ENCODE measurements around the gene IL5. TPM values are rescaled to one million over a fixed set of nuclear protein-coding genes. Genes with fewer than 3 reads are reported as not detected.

Gene IL5
- total and polyA plus RNA-seq, 2 of the 13 experiments (the other 11 are each of a cell fraction or from before 2014, with no cell fraction given) = not detected

- Histone ChIP-seq H3K9ac (ENCODE audit: insufficient read depth, low read depth, low read length) (no peak overlapping the region), H2AFZ (ENCODE audit: low read length) (no peak overlapping the region), H3K36me3 (replicated peaks in 1 of 2; ENCODE audit: control insufficient read depth in 1 of 2, insufficient read depth in 2 of 2, low read length in 2 of 2) (peaks cover 1 to 6% of the 10 kb centered on the region in 2 experiments; a peak in 3 of 5 replicates), H3K27ac (ENCODE audit: extremely low read length, insufficient read depth, low read length) (no peak overlapping the region), H3K4me1 (ENCODE audit: insufficient read depth, low read length) (peaks cover 50% of the 10 kb centered on the region), H4K20me1 (ENCODE audit: insufficient read depth, low read length) (peaks cover 3% of the 10 kb centered on the region; the same call in 1 of the 2 replicates), H3K27me3 (ENCODE audit: control insufficient read depth in 1 of 2, insufficient read depth in 2 of 2, low read length in 2 of 2) (no peaks in the 10 kb centered on the region), H3K9me3 (ENCODE audit: low read length) (no peaks in the 10 kb centered on the region), H3K4me3 (replicated peaks in 1 of 3; ENCODE audit: insufficient read depth in 1 of 3, low read depth in 2 of 3, low read length in 3 of 3) (no peak overlapping the region), H3K79me2 (ENCODE audit: insufficient read depth, low read length) (peaks cover 6% of the 10 kb centered on the region), H3K4me2 (ENCODE audit: low read depth, low read length) (no peak overlapping the region)
- FAIRE-seq (no peak), DNase-seq (ENCODE audit: low spot score) (no peak), ATAC-seq (no peak)
- TF ChIP-seq STAT5B (CRISPR knock-in tag; IDR thresholded peaks at IDR 0.05) (no peak), CBX1 (IDR thresholded peaks at IDR 0.05; ENCODE audit: low read depth) (no peak), ZNF580 (CRISPR knock-in tag; IDR thresholded peaks at IDR 0.05; ENCODE audit: borderline replicate concordance, low read depth) (no peak), ZNF18 (CRISPR knock-in tag; IDR thresholded peaks at IDR 0.05; ENCODE audit: insufficient replicate concordance) (no peak), HIC2 (CRISPR knock-in tag; IDR thresholded peaks at IDR 0.05; ENCODE audit: low read depth) (no peak), ZSCAN20 (CRISPR knock-in tag; IDR thresholded peaks at IDR 0.05; ENCODE audit: borderline replicate concordance) (no peak), FIP1L1 (IDR thresholded peaks at IDR 0.05; ENCODE audit: borderline replicate concordance, insufficient read depth, low read depth, low read length) (no peak), ZNF574 (CRISPR knock-in tag; IDR thresholded peaks at IDR 0.05) (no peak), ZHX1 (CRISPR knock-in tag; IDR thresholded peaks at IDR 0.05; ENCODE audit: low read depth) (no peak)
- no TSS peak for BruUV-seq (replicated peaks)
- intact Hi-C loops (cut with micrococcal nuclease; ENCODE audit: unreplicated experiment) (no loop called here), in situ Hi-C loops (cut with HindIII; ENCODE audit: extremely low pct_ligation_motif_present, low pct_unique_long_range_greater_than_20kb) (loop anchor here (10.0 kb wide), 3 partner anchors 68 to 198 kb away; partner anchors contain the start of gene SLC22A4)
- WGBS (ENCODE audit: low lambda C conversion rate) = 55% methylated on average over 3 of the region's 3 CpGs
- ChIA-PET CTCF (ENCODE audit: low intra/inter-chr PET ratio, low total read pairs) (no interaction called here), POLR2A (interaction anchor here (5.2 kb wide), 1 partner anchor 14 kb away, joined by 99 read pairs; no protein-coding TSS in a partner anchor)
These were observed 50.8 kb downstream of the IL5 start for GRCh38 chr5:132492386-132493125.

All from HepG2 (cell line).